ENCODE measurements around the gene COL19A1.

DNA sequence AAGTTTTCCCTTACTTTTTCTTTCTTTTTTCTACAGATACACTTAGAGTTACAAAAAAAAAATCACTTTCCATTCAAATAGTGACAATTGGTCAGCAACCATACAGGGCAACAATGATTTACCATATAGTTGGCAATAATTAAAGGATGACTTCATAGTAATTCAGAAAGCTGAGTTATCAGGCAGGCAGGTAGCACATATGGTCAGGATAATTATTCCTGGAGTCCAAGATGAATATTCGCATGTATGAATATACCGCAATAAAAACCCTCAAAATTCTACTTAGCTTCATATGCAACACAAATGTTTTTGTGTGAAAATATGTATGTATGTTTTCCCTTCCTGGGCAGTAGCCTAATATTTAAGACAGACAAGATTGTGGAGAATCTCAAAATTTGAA, 34.5 kb downstream of the COL19A1 start:
- TF ChIP-seq, protein P1, sequence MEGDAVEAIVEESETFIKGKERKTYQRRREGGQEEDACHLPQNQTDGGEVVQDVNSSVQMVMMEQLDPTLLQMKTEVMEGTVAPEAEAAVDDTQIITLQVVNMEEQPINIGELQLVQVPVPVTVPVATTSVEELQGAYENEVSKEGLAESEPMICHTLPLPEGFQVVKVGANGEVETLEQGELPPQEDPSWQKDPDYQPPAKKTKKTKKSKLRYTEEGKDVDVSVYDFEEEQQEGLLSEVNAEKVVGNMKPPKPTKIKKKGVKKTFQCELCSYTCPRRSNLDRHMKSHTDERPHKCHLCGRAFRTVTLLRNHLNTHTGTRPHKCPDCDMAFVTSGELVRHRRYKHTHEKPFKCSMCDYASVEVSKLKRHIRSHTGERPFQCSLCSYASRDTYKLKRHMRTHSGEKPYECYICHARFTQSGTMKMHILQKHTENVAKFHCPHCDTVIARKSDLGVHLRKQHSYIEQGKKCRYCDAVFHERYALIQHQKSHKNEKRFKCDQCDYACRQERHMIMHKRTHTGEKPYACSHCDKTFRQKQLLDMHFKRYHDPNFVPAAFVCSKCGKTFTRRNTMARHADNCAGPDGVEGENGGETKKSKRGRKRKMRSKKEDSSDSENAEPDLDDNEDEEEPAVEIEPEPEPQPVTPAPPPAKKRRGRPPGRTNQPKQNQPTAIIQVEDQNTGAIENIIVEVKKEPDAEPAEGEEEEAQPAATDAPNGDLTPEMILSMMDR (conservative IDR thresholded peaks at IDR 0.05; ENCODE audit: low read length): no peak
- no peak for TF ChIP-seq EZH2phosphoT487 (IDR thresholded peaks at IDR 0.05; ENCODE audit: borderline replicate concordance)

All from Loucy (cell line).